Frontal cortex (tissue), 4 donors: ENCODE results near the gene CREB5. TPM values are rescaled to one million over a fixed set of nuclear protein-coding genes. Genes with fewer than 3 reads are reported as not detected.

Experiments
- DNase-seq, 2 donors: peaks; one replicate each; pipeline ENCODE4 v3.0.0; 2012; ENCODE audit warnings: low spot score in 2 of 2
- FAIRE-seq: peaks from 2 replicates; lab custom pipeline; 2012; peaks lifted over from hg19 to GRCh38; lab: Jason Lieb, UNC
- total RNA-seq: library from RNA; depleted of rRNA; stranded (reverse); fragments of >200 nt; gene quantifications from one replicate; pipeline ENCODE4 v1.2.3, GENCODE V29; 2014
- donor health status: control.
- donor health status: control.
- donor health status: control.

The CREB5 gene
- total RNA-seq, 1 donor from 2014 or later, result 4.5 TPM

- FAIRE-seq, result no peak
- DNase-seq, result no peak
Measured at GRCh38 chr7:28623105-28623730, 210.9 kb downstream of the CREB5 start.

GRCh38 chr7:28623863-28624262, 211.5 kb downstream of the CREB5 start:
- FAIRE-seq (no peak), DNase-seq (no peak)

- no peak for FAIRE-seq
Measured at GRCh38 chr7:28625432-28625831, 213.1 kb downstream of the CREB5 start.

GRCh38 chr7:28626221-28626620, 213.9 kb downstream of the CREB5 start:
- no peak for FAIRE-seq
- no peak for DNase-seq

More at GRCh38 chr7:28625432-28625831, 213.1 kb downstream of the CREB5 start:
- no peak for DNase-seq

- FAIRE-seq (no peak), DNase-seq (no peak)
Measured at GRCh38 chr7:28626624-28627262, 214.4 kb downstream of the CREB5 start.

- no peak for DNase-seq
- FAIRE-seq, result no peak
Measured at GRCh38 chr7:28627263-28627653, 214.9 kb downstream of the CREB5 start.

GRCh38 chr7:28627896-28628295, 215.6 kb downstream of the CREB5 start:
- DNase-seq (no peak), FAIRE-seq (no peak)

GRCh38 chr7:28629216-28629842, 217.0 kb downstream of the CREB5 start:
- no peak for DNase-seq
- FAIRE-seq, result no peak

- DNase-seq (no peak), FAIRE-seq (no peak)
Measured at GRCh38 chr7:28630350-28630749, 218.0 kb downstream of the CREB5 start.

- no peak for FAIRE-seq
- DNase-seq, result no peak
Measured at GRCh38 chr7:28631995-28632394, 219.7 kb downstream of the CREB5 start.

- DNase-seq, result no peak
- FAIRE-seq, result no peak
Measured at GRCh38 chr7:28638914-28639313, 226.6 kb downstream of the CREB5 start.

- no peak for FAIRE-seq
- no peak for DNase-seq
Measured at GRCh38 chr7:28640001-28640400, 227.7 kb downstream of the CREB5 start.

- DNase-seq (no peak), FAIRE-seq (no peak)
Measured at GRCh38 chr7:28641752-28642545, 229.6 kb downstream of the CREB5 start.

GRCh38 chr7:28643188-28643569, 230.9 kb downstream of the CREB5 start:
- FAIRE-seq, result no peak
- DNase-seq, result no peak

- FAIRE-seq (no peak), DNase-seq (no peak)
Measured at GRCh38 chr7:28643584-28644340, 231.4 kb downstream of the CREB5 start.

GRCh38 chr7:28645866-28646265, 233.5 kb downstream of the CREB5 start:
- FAIRE-seq (no peak), DNase-seq (no peak)

GRCh38 chr7:28646376-28647075, 234.2 kb downstream of the CREB5 start:
- DNase-seq (no peak), FAIRE-seq (no peak)

- no peak for FAIRE-seq
- peak in 1 of 2 donors; percentile 9 for DNase-seq
Measured at GRCh38 chr7:28647076-28647421, 234.7 kb downstream of the CREB5 start.

- no peak for FAIRE-seq
- DNase-seq, result no peak
Measured at GRCh38 chr7:28649189-28649588, 236.9 kb downstream of the CREB5 start.
